DOHH2 (cell line): ENCODE measurements around the gene LRMDA.

Source experiments
- H3F3A ChIP-seq: fragments of 200-600 bp; sonication (generic), shearing (Covaris generic); 2 replicates; pipeline ENCODE4 v1.6.0; 2016; ENCODE audit warnings: antibody characterized with exemption, mild to moderate bottlenecking; ENCODE audit not compliant: control insufficient read depth, insufficient read depth
- H3K27ac ChIP-seq: fragments of 200-600 bp; sonication (generic); 2 replicates; pipeline ENCODE4 v1.5.1; 2014; ENCODE audit warnings: low read depth, mild to moderate bottlenecking, low read length, moderate library complexity
- H3K27me3 ChIP-seq: fragments of 200-600 bp; sonication (generic); 2 replicates; pipeline ENCODE4 v1.6.1; 2014; ENCODE audit warnings: mild to moderate bottlenecking, low read length, mixed read lengths; ENCODE audit not compliant: control insufficient read depth
- H3K36me3 ChIP-seq: fragments of 200-600 bp; sonication (generic); 2 replicates; pipeline ENCODE4 v1.6.1; 2014; ENCODE audit warnings: mild to moderate bottlenecking, low read length, moderate library complexity, mixed read lengths; ENCODE audit not compliant: control insufficient read depth
- H3K4me1 ChIP-seq: fragments of 200-600 bp; sonication (generic); 2 replicates; pipeline ENCODE4 v1.6.1; 2014; ENCODE audit warnings: mild to moderate bottlenecking, low read length, mixed read lengths; ENCODE audit not compliant: control insufficient read depth
- H3K4me2 ChIP-seq: fragments of 200-600 bp; sonication (generic); 2 replicates; pipeline ENCODE4 v1.6.0; 2014; ENCODE audit warnings: mild to moderate bottlenecking, low read length, moderate library complexity
- H3K4me3 ChIP-seq: fragments of 200-600 bp; sonication (generic); 2 replicates; pipeline ENCODE4 v1.5.1; 2014; ENCODE audit warnings: mild to moderate bottlenecking, low read length, mixed read lengths
- H3K79me2 ChIP-seq: fragments of 200-600 bp; sonication (generic); 2 replicates; pipeline ENCODE4 v1.6.1; 2014; ENCODE audit warnings: mild to moderate bottlenecking, low read length, mixed read lengths; ENCODE audit not compliant: control insufficient read depth
- H3K9me2 ChIP-seq: fragments of 200-600 bp; sonication (generic); replicated peaks from 2 replicates; pipeline ENCODE4 v1.6.1; 2014; ENCODE audit warnings: mild to moderate bottlenecking, low read length, mixed read lengths; ENCODE audit not compliant: control insufficient read depth
- H3K9me3 ChIP-seq: fragments of 200-600 bp; sonication (generic); 2 replicates; pipeline ENCODE4 v1.6.1; 2014; ENCODE audit warnings: antibody characterized with exemption, low read length, mixed read lengths; ENCODE audit not compliant: control insufficient read depth, insufficient read depth
- H4K20me1 ChIP-seq: fragments of 200-600 bp; sonication (generic); 2 replicates; pipeline ENCODE4 v1.6.0; 2014; ENCODE audit warnings: low read depth, mild to moderate bottlenecking, antibody characterized with exemption, low read length, moderate library complexity; ENCODE audit not compliant: control insufficient read depth, insufficient read depth
- CTCF ChIP-seq: fragments of 200-600 bp; sonication (generic); IDR thresholded peaks from one replicate; pipeline ENCODE4 v1.5.1; 2014; ENCODE audit warnings: antibody characterized with exemption, mild to moderate bottlenecking, low read depth, low read length; ENCODE audit not compliant: poor library complexity, severe bottlenecking
- EZH2phosphoT487 ChIP-seq: fragments of 200-600 bp; sonication (generic); IDR thresholded peaks from 2 replicates; pipeline ENCODE4 v1.6.1; 2017; ENCODE audit warnings: borderline replicate concordance, mild to moderate bottlenecking, antibody characterized with exemption, low read length, moderate library complexity, mixed read lengths

Gene LRMDA

DNA sequence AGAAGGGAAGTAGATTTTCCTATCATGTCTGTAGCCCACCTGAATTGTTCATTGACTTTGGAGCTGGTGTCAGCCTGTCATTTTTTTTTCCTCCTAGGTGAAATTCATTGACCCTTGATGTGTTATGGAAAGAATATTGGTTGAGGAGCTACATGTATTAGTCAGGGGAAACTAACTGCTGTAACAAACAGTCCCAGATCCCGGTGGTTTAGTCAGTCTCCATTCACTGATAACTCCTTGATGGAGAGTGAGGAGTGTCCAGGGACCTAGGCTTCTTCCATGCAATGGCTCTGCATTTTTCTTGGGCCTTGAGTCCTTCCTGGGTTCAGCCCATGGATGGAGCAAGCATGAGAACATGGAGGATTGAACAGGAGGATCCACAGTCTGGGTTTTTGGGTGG is 643.2 kb downstream of the LRMDA start:
- Histone ChIP-seq H3K9me2 (no peaks in the 10 kb centered on the region), H3K79me2 (no peaks in the 10 kb centered on the region), H3K9me3 (peaks cover 4% of the 10 kb centered on the region; the same call in 1 of the 2 replicates), H3K36me3 (no peaks in the 10 kb centered on the region), H3K4me3 (no peak overlapping the region), H3K27ac (no peak overlapping the region), H3F3A (no peaks in the 10 kb centered on the region), H3K27me3 (no peaks in the 10 kb centered on the region), H3K4me2 (no peak overlapping the region), H3K4me1 (no peaks in the 10 kb centered on the region), H4K20me1 (no peaks in the 10 kb centered on the region)
- TF ChIP-seq EZH2phosphoT487 (no peak), CTCF (no peak)

GRCh38 chr10:76080451-76080850 is 649.0 kb downstream of the LRMDA start:
- H3K9me2 ChIP-seq: no peaks in the 10 kb centered on the region
- no peaks in the 10 kb centered on the region for H4K20me1 ChIP-seq
- no peaks in the 10 kb centered on the region for H3K4me1 ChIP-seq
- no peaks in the 10 kb centered on the region for H3K79me2 ChIP-seq
- no peak overlapping the region for H3K4me2 ChIP-seq
- H3K27ac ChIP-seq: no peak overlapping the region
- H3K36me3 ChIP-seq: no peaks in the 10 kb centered on the region
- no peaks in the 10 kb centered on the region for H3K27me3 ChIP-seq
- H3K4me3 ChIP-seq: no peak overlapping the region
- H3K9me3 ChIP-seq: no peaks in the 10 kb centered on the region
- TF ChIP-seq EZH2phosphoT487 (no peak), CTCF (no peak)
- H3F3A ChIP-seq: no peaks in the 10 kb centered on the region

DNA sequence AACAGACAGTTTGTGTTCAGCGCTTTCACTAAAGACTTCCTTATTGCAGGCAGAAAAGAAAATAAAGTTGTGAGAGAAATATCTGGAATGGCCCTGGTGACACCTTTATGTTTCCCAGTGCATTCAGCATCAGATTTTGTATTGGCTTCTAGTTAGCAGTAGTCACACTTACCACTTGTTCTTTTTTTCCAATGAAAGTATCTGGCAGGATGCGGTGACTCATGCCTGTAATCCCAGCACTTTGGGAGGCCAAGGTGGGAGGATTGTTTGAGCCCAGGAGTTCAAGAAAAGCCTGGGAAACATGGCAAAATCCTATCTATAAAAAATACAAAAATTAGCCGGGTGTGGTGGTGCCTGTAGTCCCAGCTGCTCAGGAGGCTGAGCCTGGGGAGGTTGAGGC is 649.6 kb downstream of the LRMDA start:
- Histone ChIP-seq H3K4me3 (no peak overlapping the region), H3F3A (no peaks in the 10 kb centered on the region), H3K4me2 (no peak overlapping the region), H3K9me2 (no peaks in the 10 kb centered on the region), H4K20me1 (no peaks in the 10 kb centered on the region), H3K4me1 (no peaks in the 10 kb centered on the region), H3K79me2 (no peaks in the 10 kb centered on the region), H3K27ac (no peak overlapping the region), H3K27me3 (no peaks in the 10 kb centered on the region), H3K36me3 (no peaks in the 10 kb centered on the region), H3K9me3 (no peaks in the 10 kb centered on the region)
- TF ChIP-seq CTCF (no peak), EZH2phosphoT487 (no peak)

DNA sequence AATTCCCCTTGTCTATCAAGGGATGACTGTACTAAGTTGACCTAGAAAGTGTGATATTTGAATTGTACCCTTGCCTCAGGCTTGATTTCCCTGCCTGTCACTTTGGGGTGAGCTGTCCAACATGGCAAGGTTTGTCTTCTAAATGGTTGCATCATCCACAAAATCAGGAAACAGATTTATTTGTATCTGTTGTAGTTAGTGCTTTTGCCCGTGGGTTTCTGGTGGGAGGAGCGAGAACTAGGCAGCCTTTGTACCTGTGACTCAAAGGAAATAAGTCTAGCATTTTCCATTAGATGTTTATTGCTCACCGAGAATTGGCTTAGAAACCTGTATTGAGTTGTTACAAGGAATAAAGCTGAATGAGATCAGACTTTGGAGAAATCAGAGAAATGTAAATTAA is 650.8 kb downstream of the LRMDA start:
- Histone ChIP-seq H3K4me1 (no peaks in the 10 kb centered on the region), H3K36me3 (no peaks in the 10 kb centered on the region), H3K27me3 (no peaks in the 10 kb centered on the region), H4K20me1 (no peaks in the 10 kb centered on the region), H3K79me2 (no peaks in the 10 kb centered on the region), H3K9me3 (no peaks in the 10 kb centered on the region), H3K4me2 (no peak overlapping the region), H3K9me2 (no peaks in the 10 kb centered on the region), H3K4me3 (no peak overlapping the region), H3F3A (no peaks in the 10 kb centered on the region), H3K27ac (no peak overlapping the region)
- no peak for TF ChIP-seq CTCF
- TF ChIP-seq EZH2phosphoT487: no peak
